Tibial nerve (tissue), 3 donors: Measurements from ENCODE around the gene BPIFB3.

Experiments used
- CTCF ChIP-seq, 5 experiments: fragments of 200-600 bp in 3 of 5; fragments of 450-650 bp in 2 of 5; sonication (generic) in 3 of 5; IDR thresholded peaks; one replicate each; pipeline ENCODE4 v1.5.1; 2016 to 2019; ENCODE audit warnings: antibody characterized with exemption in 5 of 5, mild to moderate bottlenecking in 3 of 5, moderate library complexity in 2 of 5
- POLR2A ChIP-seq, 2 donors: fragments of 450-650 bp; IDR thresholded peaks; one replicate each; pipeline ENCODE4 v1.6.1; 2017; ENCODE audit warnings: antibody characterized with exemption in 2 of 2, mild to moderate bottlenecking in 2 of 2, moderate library complexity in 2 of 2

GRCh38 chr20:33038243-33038642 is 15.5 kb upstream of the BPIFB3 start:
- TF ChIP-seq CTCF (IDR thresholded peaks at IDR 0.05): no peak
- no peak for TF ChIP-seq POLR2A (IDR thresholded peaks at IDR 0.05)
